Endothelial cell (in vitro differentiated cells): ENCODE results near the gene S100A2. TPM values are rescaled to one million over a fixed set of nuclear protein-coding genes. Genes with fewer than 3 reads are reported as not detected.

Experiments used
- DNase-seq: peaks from one replicate; pipeline ENCODE4 v3.0.0; 2021; ENCODE audit warnings: low spot score
- H3K27ac Mint-ChIP-seq: one replicate; pipeline ENCODE4 v1.8.0; 2021; ENCODE audit warnings: mixed read lengths, inconsistent platforms; ENCODE audit not compliant: unreplicated experiment
- H3K27me3 Mint-ChIP-seq: one replicate; pipeline ENCODE4 v1.8.0; 2021; ENCODE audit warnings: mild to moderate bottlenecking, moderate library complexity, mixed read lengths, inconsistent platforms; ENCODE audit not compliant: unreplicated experiment
- H3K36me3 Mint-ChIP-seq: one replicate; pipeline ENCODE4 v1.8.0; 2021; ENCODE audit warnings: mild to moderate bottlenecking, low read depth, mixed read lengths, inconsistent platforms; ENCODE audit not compliant: unreplicated experiment
- H3K4me1 Mint-ChIP-seq: one replicate; pipeline ENCODE4 v1.8.0; 2021; ENCODE audit warnings: mild to moderate bottlenecking, mixed read lengths, inconsistent platforms; ENCODE audit not compliant: unreplicated experiment
- H3K4me3 Mint-ChIP-seq: one replicate; pipeline ENCODE4 v1.8.0; 2021; ENCODE audit warnings: mild to moderate bottlenecking, mixed read lengths, inconsistent platforms; ENCODE audit not compliant: unreplicated experiment
- H3K9me3 Mint-ChIP-seq: one replicate; pipeline ENCODE4 v1.8.0; 2021; ENCODE audit warnings: mixed read lengths, inconsistent platforms; ENCODE audit not compliant: unreplicated experiment
- total RNA-seq: library from RNA; stranded (reverse); fragmentation: NEBNext Ultra II Directional; extraction: Animal tissue kit (Norgen Biotek cat#: 25700); gene quantifications from one replicate; pipeline ENCODE4 v1.2.1, GENCODE V29; 2021; ENCODE audit not compliant: unreplicated experiment
- TF ChIP-seq, protein P1 (sequence below): fragments of 200-600 bp; sonication (generic); IDR thresholded peaks from one replicate; pipeline ENCODE4 v1.5.0; 2021; ENCODE audit warnings: antibody characterized with exemption; ENCODE audit not compliant: unreplicated experiment

Gene S100A2
- total RNA-seq, 1 donor from 2014 or later = not detected

- TF ChIP-seq, protein P1, sequence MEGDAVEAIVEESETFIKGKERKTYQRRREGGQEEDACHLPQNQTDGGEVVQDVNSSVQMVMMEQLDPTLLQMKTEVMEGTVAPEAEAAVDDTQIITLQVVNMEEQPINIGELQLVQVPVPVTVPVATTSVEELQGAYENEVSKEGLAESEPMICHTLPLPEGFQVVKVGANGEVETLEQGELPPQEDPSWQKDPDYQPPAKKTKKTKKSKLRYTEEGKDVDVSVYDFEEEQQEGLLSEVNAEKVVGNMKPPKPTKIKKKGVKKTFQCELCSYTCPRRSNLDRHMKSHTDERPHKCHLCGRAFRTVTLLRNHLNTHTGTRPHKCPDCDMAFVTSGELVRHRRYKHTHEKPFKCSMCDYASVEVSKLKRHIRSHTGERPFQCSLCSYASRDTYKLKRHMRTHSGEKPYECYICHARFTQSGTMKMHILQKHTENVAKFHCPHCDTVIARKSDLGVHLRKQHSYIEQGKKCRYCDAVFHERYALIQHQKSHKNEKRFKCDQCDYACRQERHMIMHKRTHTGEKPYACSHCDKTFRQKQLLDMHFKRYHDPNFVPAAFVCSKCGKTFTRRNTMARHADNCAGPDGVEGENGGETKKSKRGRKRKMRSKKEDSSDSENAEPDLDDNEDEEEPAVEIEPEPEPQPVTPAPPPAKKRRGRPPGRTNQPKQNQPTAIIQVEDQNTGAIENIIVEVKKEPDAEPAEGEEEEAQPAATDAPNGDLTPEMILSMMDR = no peak
- H3K4me3 Mint-ChIP-seq = no peak overlapping the region
- peaks cover 10% of the 10 kb centered on the region for H3K27me3 Mint-ChIP-seq
- H3K9me3 Mint-ChIP-seq = no peaks in the 10 kb centered on the region
- no peak overlapping the region for H3K27ac Mint-ChIP-seq
- no peaks in the 10 kb centered on the region for H3K36me3 Mint-ChIP-seq
- H3K4me1 Mint-ChIP-seq = peaks cover 34% of the 10 kb centered on the region
- DNase-seq = no peak
Measured at GRCh38 chr1:153553096-153553495, 12.5 kb downstream of the S100A2 start.

GRCh38 chr1:153552335-153552734, 13.3 kb downstream of the S100A2 start:
- TF ChIP-seq, protein P1 = no peak
- Mint-ChIP-seq H3K36me3 (no peaks in the 10 kb centered on the region), H3K9me3 (no peaks in the 10 kb centered on the region), H3K4me1 (peaks cover 34% of the 10 kb centered on the region), H3K4me3 (no peak overlapping the region), H3K27ac (no peak overlapping the region), H3K27me3 (peaks cover 10% of the 10 kb centered on the region)
- DNase-seq = no peak

GRCh38 chr1:153550827-153551500, 14.7 kb downstream of the S100A2 start:
- Mint-ChIP-seq H3K9me3 (no peaks in the 10 kb centered on the region), H3K27ac (no peak overlapping the region), H3K36me3 (peaks cover 4% of the 10 kb centered on the region), H3K27me3 (peaks cover 13% of the 10 kb centered on the region), H3K4me1 (peaks cover 34% of the 10 kb centered on the region), H3K4me3 (no peak overlapping the region)
- TF ChIP-seq, protein P1 = no peak
- no peak for DNase-seq

DNA sequence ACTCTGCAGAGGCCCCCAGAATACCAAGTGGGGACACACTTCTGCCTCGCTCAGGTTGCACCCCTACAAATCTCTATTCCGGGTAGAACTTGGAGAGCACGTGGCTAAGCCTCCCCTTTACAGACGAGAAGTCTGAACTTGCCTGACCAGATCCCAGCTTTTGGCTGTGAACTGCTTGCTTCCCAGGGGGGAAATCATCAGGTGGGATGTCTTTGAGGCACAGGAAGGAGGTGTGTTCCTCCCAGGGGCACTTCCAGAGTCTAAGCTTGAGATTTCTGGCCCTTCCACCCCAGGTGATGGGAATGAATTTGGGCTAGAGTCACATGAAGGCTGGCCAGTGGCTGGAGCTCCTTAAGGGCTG, 15.3 kb downstream of the S100A2 start:
- Mint-ChIP-seq H3K4me1 (peaks cover 34% of the 10 kb centered on the region), H3K36me3 (peaks cover 4% of the 10 kb centered on the region), H3K27ac (no peak overlapping the region), H3K27me3 (peaks cover 13% of the 10 kb centered on the region), H3K9me3 (no peaks in the 10 kb centered on the region), H3K4me3 (no peak overlapping the region)
- DNase-seq = no peak
- TF ChIP-seq, protein P1 = no peak

DNA sequence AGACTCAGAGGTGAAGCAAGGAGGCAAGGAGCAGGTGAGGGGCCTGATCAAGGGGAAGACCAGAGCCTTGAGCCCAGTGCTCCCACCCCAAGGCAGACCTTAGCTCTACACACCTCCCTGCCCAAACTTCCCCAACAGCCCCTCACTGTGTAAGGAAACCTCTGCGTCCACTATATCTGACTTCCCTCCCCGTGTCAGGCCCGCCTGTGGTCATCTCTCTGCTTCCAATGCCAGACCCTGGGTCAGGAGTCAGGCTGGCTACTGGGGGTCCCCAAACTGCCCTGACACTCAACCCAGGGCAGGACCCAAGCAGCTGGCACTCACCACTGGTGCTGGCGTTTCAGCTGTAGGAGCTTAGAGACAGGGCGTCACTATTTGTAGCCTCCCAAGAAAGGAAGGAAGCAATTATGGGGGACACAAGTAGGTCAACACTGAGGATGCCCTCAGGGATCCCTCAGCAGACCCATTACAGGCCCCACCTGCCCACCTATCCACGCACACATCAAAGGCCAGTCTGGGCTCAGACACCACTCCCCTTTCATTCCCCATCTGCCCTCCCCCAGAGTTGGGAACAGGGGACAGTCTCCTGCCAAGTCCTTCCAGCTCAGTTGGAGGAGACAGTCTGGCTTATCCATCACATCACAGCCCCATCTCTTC, 15.8 kb downstream of the S100A2 start:
- H3K9me3 Mint-ChIP-seq = no peaks in the 10 kb centered on the region
- H3K4me3 Mint-ChIP-seq = no peak overlapping the region
- TF ChIP-seq, protein P1 = no peak
- no peak overlapping the region for H3K27ac Mint-ChIP-seq
- peaks cover 13% of the 10 kb centered on the region for H3K27me3 Mint-ChIP-seq
- peaks cover 4% of the 10 kb centered on the region for H3K36me3 Mint-ChIP-seq
- no peak for DNase-seq
- peaks cover 38% of the 10 kb centered on the region for H3K4me1 Mint-ChIP-seq
